Transverse colon (tissue), 1 donor: ENCODE data around the gene ZSCAN30.

Experiments used
- EP300 ChIP-seq: sonication (generic); formaldehyde crosslinking; IDR thresholded peaks from one replicate; pipeline ENCODE4 v1.6.1; 2017; ENCODE audit warnings: antibody characterized with exemption, low read depth
- POLR2A ChIP-seq: fragments of 450-650 bp; IDR thresholded peaks from one replicate; pipeline ENCODE4 v1.6.1; 2016; ENCODE audit warnings: antibody characterized with exemption, mild to moderate bottlenecking, moderate library complexity

DNA sequence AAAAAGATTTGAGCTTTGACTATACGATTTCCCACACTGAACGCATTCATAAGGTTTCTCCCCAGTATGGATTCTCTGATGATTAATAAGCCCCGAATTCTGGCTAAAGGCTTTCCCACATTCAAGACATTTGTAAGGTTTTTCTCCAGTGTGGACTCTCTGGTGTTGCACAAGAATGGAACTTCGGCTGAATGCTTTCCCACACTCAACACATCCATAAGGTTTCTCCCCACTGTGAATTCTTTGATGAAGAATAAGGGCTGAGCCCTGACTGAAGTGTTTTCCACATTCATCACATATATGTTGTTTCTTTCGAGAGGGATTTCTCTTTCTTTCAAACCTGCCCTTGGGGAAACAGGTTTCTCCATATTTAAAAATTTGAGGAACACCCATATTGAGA is 47.3 kb upstream of the ZSCAN30 start:
- TF ChIP-seq EP300 (no peak), POLR2A (no peak)
